Right atrium auricular region (tissue), 2 donors: ENCODE data around the gene MYH10. TPM values are rescaled to one million over a fixed set of nuclear protein-coding genes. Genes with fewer than 3 reads are reported as not detected.

Experiments used
- DNase-seq: peaks from one replicate; pipeline ENCODE4 v3.0.0-alpha.2; 2019; ENCODE audit warnings: low spot score
- H3K27ac ChIP-seq, 2 donors: fragments of 200-600 bp; sonication (generic); 1 replicate in 1 of 2; 2 replicates in 1 of 2; pipeline ENCODE4 v1.5.1; 2016 to 2019
- H3K27me3 ChIP-seq, 2 donors: fragments of 200-600 bp; sonication (generic); one replicate each; pipeline versions ENCODE4 v1.5.1 to v1.6.0; 2017 to 2019
- H3K36me3 ChIP-seq: fragments of 200-600 bp; sonication (generic); one replicate; pipeline ENCODE4 v1.5.1; 2016
- H3K4me1 ChIP-seq, 2 donors: fragments of 200-600 bp; sonication (generic); one replicate each; pipeline versions ENCODE4 v1.5.1 to v1.6.0; 2017 to 2019
- H3K4me3 ChIP-seq, 2 donors: fragments of 200-600 bp; sonication (generic); 1 replicate in 1 of 2; 2 replicates in 1 of 2; pipeline ENCODE4 v1.5.1; 2017 to 2019; ENCODE audit warnings: mild to moderate bottlenecking in 1 of 2, moderate library complexity in 1 of 2
- H3K9me3 ChIP-seq, 2 donors: fragments of 200-600 bp; sonication (generic); one replicate each; pipeline ENCODE4 v1.5.1; 2019
- CTCF ChIP-seq, 2 donors: fragments of 200-600 bp; sonication (generic); IDR thresholded peaks; one replicate each; pipeline ENCODE4 v1.5.1; 2019; ENCODE audit warnings: antibody characterized with exemption in 2 of 2
- total RNA-seq, 2 donors: library from RNA; depleted of rRNA; stranded (reverse); fragments of >200 nt; gene quantifications; one replicate each; pipeline ENCODE4 v1.1.0, GENCODE V29; 2016

The MYH10 gene
- total RNA-seq, 2 donors from 2014 or later = 48.9 to 49.1 TPM

GRCh38 chr17:8623591-8623990 is 6.9 kb downstream of the MYH10 start:
- no peaks in the 10 kb centered on the region for H3K9me3 ChIP-seq
- H3K27me3 ChIP-seq = no peaks in the 10 kb centered on the region
- H3K27ac ChIP-seq = no peak overlapping the region
- no peak for DNase-seq
- TF ChIP-seq CTCF (IDR thresholded peaks at IDR 0.05) = no peak
- H3K4me1 ChIP-seq = peaks cover 0 to 31% of the 10 kb centered on the region in 2 donors
- peaks cover 8% of the 10 kb centered on the region for H3K36me3 ChIP-seq
- H3K4me3 ChIP-seq = no peak overlapping the region

GRCh38 chr17:8622191-8622590 is 8.3 kb downstream of the MYH10 start:
- H3K36me3 ChIP-seq = peaks cover 8% of the 10 kb centered on the region
- peak overlapping the region in 1 of 2 donors; percentile 14 for H3K27ac ChIP-seq
- TF ChIP-seq CTCF (IDR thresholded peaks at IDR 0.05) = no peak
- H3K4me1 ChIP-seq = peaks cover 0 to 19% of the 10 kb centered on the region in 2 donors
- H3K9me3 ChIP-seq = no peaks in the 10 kb centered on the region
- no peak for DNase-seq
- H3K27me3 ChIP-seq = no peaks in the 10 kb centered on the region
- no peak overlapping the region for H3K4me3 ChIP-seq

DNA sequence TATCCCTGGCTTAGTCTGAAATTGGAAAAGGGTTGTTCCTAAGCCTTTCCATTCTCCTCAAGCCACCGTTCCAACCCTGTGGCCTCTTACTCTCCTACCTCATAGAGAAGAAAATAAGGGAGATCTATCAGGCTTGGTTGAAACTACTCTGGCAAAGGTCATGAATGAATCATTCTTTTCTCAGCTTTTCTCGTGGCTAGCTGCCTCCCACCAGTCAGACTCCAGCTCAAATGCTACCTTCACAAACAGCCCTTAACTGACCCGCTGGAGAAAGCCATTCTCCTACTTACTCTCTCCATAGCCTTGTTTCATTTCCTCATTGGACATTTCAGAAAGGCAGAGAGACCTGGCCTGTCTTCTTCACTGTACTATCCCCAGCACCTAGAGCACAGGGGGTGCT is 8.9 kb downstream of the MYH10 start:
- Histone ChIP-seq H3K9me3 (no peaks in the 10 kb centered on the region), H3K36me3 (peaks cover 8% of the 10 kb centered on the region), H3K27ac (peak overlapping the region; percentile 3 to 14), H3K4me1 (peaks cover 0 to 19% of the 10 kb centered on the region in 2 donors), H3K4me3 (no peak overlapping the region), H3K27me3 (no peaks in the 10 kb centered on the region)
- no peak for TF ChIP-seq CTCF (IDR thresholded peaks at IDR 0.05)
- no peak for DNase-seq

DNA sequence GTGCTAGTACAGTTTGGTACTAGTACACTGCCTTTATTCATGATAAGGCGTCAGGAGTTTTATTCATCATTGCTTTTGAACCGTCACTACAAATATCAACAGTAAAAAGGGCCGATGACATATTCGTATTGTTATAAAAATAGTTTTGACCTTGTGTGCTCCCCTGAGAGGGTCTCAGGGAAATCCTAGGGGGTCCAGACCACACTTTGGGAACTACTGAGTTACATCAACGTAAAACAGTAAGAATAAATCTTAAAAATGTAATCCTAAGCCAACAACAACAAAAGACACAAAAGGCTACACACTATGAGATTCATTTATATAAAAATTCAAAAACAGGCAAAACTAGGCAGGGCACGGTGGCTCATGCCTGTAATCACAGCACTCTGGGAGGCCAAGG is 11.2 kb downstream of the MYH10 start:
- Histone ChIP-seq H3K9me3 (no peaks in the 10 kb centered on the region), H3K27me3 (no peaks in the 10 kb centered on the region), H3K4me1 (peaks cover 0 to 27% of the 10 kb centered on the region in 2 donors), H3K4me3 (no peak overlapping the region), H3K36me3 (peaks cover 8% of the 10 kb centered on the region), H3K27ac (peak overlapping the region; percentile 3 to 15)
- no peak for TF ChIP-seq CTCF (IDR thresholded peaks at IDR 0.05)
- DNase-seq = no peak

DNA sequence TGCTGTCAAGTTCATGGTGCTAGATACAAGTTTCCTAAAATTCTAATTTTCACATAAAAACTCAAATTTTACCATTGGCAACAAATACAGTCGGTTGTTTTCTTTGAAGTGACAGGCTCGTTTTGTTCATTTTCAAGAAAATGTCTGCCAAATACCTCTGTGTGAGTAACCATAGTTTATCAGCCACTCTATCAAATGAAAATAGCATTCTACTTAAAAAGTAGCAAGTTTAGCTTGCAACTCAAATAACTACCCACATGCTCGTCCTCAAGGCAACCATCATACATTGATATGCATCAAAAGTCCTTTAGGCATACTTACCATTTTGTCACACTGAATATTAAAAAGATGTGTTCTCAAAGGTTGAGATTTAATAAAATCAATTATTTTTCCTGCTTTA is 11.7 kb downstream of the MYH10 start:
- Histone ChIP-seq H3K4me1 (peaks cover 0 to 27% of the 10 kb centered on the region in 2 donors), H3K4me3 (no peak overlapping the region), H3K9me3 (no peaks in the 10 kb centered on the region), H3K27ac (peak overlapping the region in 1 of 2 donors; percentile 15), H3K36me3 (peaks cover 8% of the 10 kb centered on the region), H3K27me3 (no peaks in the 10 kb centered on the region)
- DNase-seq = no peak
- TF ChIP-seq CTCF (IDR thresholded peaks at IDR 0.05) = no peak

DNA sequence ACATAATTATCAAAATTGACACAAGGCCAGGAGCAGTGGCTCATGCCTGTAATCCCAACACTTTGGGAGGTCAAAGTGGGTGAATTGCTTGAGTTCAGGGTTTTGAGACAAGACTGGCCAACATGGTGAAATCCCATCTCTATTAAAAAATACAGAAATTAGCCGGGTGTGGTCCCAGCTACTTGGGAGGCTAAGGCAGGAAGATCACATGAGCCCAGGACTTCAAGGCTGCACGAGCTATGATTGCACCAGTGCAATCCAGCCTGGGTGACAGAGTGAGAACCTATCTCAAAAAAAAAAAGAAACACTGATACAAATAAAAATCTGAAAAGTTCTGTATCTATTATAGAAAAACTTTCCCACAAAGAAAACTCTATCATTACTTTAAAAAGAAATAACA is 15.5 kb downstream of the MYH10 start:
- no peak for TF ChIP-seq CTCF (IDR thresholded peaks at IDR 0.05)
- no peak for DNase-seq
- H3K27me3 ChIP-seq = no peaks in the 10 kb centered on the region
- peaks cover 0 to 28% of the 10 kb centered on the region in 2 donors for H3K4me1 ChIP-seq
- H3K36me3 ChIP-seq = no peaks in the 10 kb centered on the region
- H3K4me3 ChIP-seq = no peak overlapping the region
- H3K27ac ChIP-seq = peak overlapping the region in 1 of 2 donors; percentile 4
- H3K9me3 ChIP-seq = peaks cover 0 to 5% of the 10 kb centered on the region in 2 donors
